KG1 (cell line): ENCODE results near the gene ABCC4.

Source experiments
- DNase-seq: peaks from one replicate; lab custom pipeline; 2025; lab: John Stamatoyannopoulos, UW

Gene ABCC4

GRCh38 chr13:95301183-95301967 lies at the start of gene ABCC4:
TSS of gene ABCC4 (minus strand) at chr13:95301451. CDS start at chr13:95301314, 137 bp downstream.
- peak; percentile 7 for DNase-seq

- no peak for DNase-seq
Measured at GRCh38 chr13:95349267-95349666, 48.0 kb upstream of the ABCC4 start.

GRCh38 chr13:95343944-95344343 lies 42.7 kb upstream of the ABCC4 start:
- DNase-seq = no peak

GRCh38 chr13:95341441-95341840 lies 40.2 kb upstream of the ABCC4 start:
- DNase-seq = no peak

- no peak for DNase-seq
Measured at GRCh38 chr13:95338905-95339304, 37.7 kb upstream of the ABCC4 start.

- no peak for DNase-seq
Measured at GRCh38 chr13:95337597-95337996, 36.3 kb upstream of the ABCC4 start.

- no peak for DNase-seq
Measured at GRCh38 chr13:95335667-95336066, 34.4 kb upstream of the ABCC4 start.

- no peak for DNase-seq
Measured at GRCh38 chr13:95328386-95328785, 27.1 kb upstream of the ABCC4 start.

GRCh38 chr13:95327190-95327589 lies 25.9 kb upstream of the ABCC4 start:
- DNase-seq = no peak

- DNase-seq = no peak
Measured at GRCh38 chr13:95326695-95327094, 25.4 kb upstream of the ABCC4 start.

GRCh38 chr13:95325485-95325884 lies 24.2 kb upstream of the ABCC4 start:
- DNase-seq = no peak

- DNase-seq = no peak
Measured at GRCh38 chr13:95323930-95324662, 22.8 kb upstream of the ABCC4 start.

GRCh38 chr13:95319551-95320274 lies 18.5 kb upstream of the ABCC4 start:
- DNase-seq = no peak

- DNase-seq = no peak
Measured at GRCh38 chr13:95317039-95317989, 16.1 kb upstream of the ABCC4 start.

- no peak for DNase-seq
Measured at GRCh38 chr13:95315752-95316151, 14.5 kb upstream of the ABCC4 start.

- DNase-seq = no peak
Measured at GRCh38 chr13:95307507-95307906, 6.3 kb upstream of the ABCC4 start.

- no peak for DNase-seq
Measured at GRCh38 chr13:95304453-95304852, 3.2 kb upstream of the ABCC4 start.

GRCh38 chr13:95301968-95302393 lies 730 bp upstream of the ABCC4 start:
- no peak for DNase-seq

- peak; percentile 9 for DNase-seq
Measured at GRCh38 chr13:95300625-95301182, 547 bp downstream of the ABCC4 start.

GRCh38 chr13:95298971-95299621 lies 2.2 kb downstream of the ABCC4 start:
- no peak for DNase-seq
